Measurements from ENCODE around the gene TFAM. TPM values are rescaled to one million over a fixed set of nuclear protein-coding genes. Genes with fewer than 3 reads are reported as not detected.
"Not testable (repeated sequence)": the region's sequence is repeated elsewhere in the genome, so short reads cannot be mapped to it uniquely, and the experiment has no call there.

The TFAM gene
- total and polyA plus RNA-seq, 8 donors: 27.6 to 68.4 (median 60.9) TPM

DNA sequence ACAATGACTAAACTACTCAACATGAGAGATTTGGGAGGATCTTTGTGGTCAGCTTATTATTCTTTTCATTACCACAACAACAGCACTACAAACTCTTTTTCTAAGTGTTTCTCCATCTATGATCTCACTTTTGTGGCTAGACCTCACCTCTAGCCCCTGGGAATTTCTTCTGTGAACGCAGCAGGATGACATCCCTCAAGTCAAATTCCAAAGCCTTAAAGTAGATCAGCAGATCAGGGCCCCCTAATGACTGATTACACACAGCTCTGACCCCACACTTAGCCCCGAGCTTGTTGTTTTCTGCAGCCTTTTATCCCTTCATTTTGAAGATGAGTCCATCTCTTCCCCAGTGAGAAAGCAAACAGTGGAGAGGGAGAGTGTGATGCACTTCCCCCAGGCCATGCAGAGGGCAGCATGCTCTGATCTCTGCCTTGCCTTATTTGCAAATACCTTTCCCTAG lies 27.3 kb downstream of the TFAM start:
- ATAC-seq (no peak), DNase-seq (no peak)
- no peak overlapping the region for H3K4me3 ChIP-seq
- H3K27me3 ChIP-seq: no peaks in the 10 kb centered on the region
- intact Hi-C loops (cut with DNase I): no loop called here
- H3K27ac ChIP-seq: no peak overlapping the region
- TF ChIP-seq, protein P1, sequence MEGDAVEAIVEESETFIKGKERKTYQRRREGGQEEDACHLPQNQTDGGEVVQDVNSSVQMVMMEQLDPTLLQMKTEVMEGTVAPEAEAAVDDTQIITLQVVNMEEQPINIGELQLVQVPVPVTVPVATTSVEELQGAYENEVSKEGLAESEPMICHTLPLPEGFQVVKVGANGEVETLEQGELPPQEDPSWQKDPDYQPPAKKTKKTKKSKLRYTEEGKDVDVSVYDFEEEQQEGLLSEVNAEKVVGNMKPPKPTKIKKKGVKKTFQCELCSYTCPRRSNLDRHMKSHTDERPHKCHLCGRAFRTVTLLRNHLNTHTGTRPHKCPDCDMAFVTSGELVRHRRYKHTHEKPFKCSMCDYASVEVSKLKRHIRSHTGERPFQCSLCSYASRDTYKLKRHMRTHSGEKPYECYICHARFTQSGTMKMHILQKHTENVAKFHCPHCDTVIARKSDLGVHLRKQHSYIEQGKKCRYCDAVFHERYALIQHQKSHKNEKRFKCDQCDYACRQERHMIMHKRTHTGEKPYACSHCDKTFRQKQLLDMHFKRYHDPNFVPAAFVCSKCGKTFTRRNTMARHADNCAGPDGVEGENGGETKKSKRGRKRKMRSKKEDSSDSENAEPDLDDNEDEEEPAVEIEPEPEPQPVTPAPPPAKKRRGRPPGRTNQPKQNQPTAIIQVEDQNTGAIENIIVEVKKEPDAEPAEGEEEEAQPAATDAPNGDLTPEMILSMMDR (IDR thresholded peaks at IDR 0.05): no peak
- H3K9me3 ChIP-seq: no peaks in the 10 kb centered on the region
- no peaks in the 10 kb centered on the region for H3K4me1 ChIP-seq
- H3K36me3 ChIP-seq: no peaks in the 10 kb centered on the region

DNA sequence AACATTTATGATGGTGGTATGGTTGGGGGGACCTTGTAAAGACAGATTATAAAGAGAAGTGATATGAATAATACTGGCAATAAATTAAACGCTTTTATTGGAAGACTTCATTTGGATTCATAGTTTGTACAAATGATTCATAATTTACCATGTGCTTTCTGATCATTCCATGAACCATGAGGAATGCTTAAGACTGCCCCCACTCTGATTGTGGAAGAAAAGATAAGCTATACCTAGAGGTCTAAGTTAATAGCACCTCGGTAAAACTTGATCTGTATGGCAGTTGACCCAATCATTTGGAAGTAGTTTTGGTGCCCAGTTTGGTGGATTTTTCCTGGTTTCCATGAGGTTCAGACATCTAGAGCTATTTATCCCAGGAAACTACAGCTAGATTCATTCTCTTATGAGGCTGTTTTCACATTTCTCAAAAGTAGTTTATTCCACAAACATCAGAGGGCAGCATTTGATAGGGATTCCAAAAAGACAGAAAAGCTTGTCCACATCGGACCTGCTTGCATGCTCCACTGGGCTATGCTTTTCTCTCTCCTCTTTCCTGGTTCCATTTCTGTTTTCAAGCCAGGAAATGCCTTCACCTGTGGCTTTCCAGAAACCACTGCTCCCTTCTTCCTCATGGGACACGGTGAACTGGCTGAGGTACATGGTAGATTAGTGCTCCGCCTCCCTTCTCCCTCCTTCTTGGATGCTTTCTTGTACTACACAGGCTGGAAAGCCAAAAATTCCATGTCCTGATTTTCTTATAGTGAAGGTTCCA lies 29.2 kb downstream of the TFAM start:
- Histone ChIP-seq H3K27ac (no peak overlapping the region), H3K9me3 (peaks cover 0 to 2% of the 10 kb centered on the region in 2 donors), H3K4me3 (no peak overlapping the region), H3K36me3 (no peaks in the 10 kb centered on the region), H3K4me1 (no peaks in the 10 kb centered on the region), H3K27me3 (no peaks in the 10 kb centered on the region)
- peak in 2 of 4 donors; percentile 57 to 70 for DNase-seq
- intact Hi-C loops (cut with DNase I): no loop called here
- peak; percentile 71 for ATAC-seq
- TF ChIP-seq, protein P1 (IDR thresholded peaks at IDR 0.05): no peak

DNA sequence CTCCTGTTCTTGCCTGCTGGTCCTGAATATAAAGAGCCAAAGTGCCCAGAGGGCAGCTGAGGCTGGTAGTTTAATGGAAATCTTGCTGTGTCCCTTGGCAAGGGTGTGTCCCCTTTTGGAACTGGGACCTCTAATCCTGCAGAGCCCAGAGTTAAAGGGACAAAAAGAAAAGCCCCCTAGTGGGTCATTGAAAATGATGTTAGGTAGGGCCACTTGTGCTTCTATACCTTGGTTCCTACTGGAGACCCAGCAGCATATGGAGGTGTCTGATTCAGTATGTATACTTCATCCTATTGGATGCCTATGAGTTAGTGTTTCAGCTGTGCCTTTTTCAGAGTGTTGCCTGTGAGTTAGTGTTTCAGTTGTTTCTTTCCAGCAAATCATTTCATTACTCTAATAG lies 30.5 kb downstream of the TFAM start:
- intact Hi-C loops (cut with DNase I): no loop called here
- TF ChIP-seq, protein P1 (IDR thresholded peaks at IDR 0.05): no peak
- Histone ChIP-seq H3K4me3 (no peak overlapping the region), H3K27me3 (no peaks in the 10 kb centered on the region), H3K27ac (no peak overlapping the region), H3K36me3 (no peaks in the 10 kb centered on the region), H3K4me1 (no peaks in the 10 kb centered on the region), H3K9me3 (peaks cover 0 to 2% of the 10 kb centered on the region in 2 donors)
- ATAC-seq (no peak), DNase-seq (no peak)

DNA sequence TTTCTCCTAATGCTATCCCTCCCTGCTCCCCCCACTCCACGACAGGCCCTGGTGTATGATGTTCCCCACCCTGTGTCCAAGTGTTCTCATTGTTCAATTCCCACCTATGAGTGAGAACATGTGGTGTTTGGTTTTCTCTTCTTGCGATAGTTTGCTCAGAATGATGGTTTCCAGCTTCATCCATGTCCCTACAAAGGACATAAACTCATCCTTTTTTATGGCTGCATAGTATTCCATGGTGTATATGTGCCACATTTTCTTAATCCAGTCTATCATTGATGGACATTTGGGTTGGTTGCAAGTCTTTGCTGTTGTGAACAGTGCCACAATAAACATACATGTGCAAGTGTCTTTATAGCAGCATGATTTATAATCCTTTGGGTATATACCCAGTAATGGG lies 32.7 kb downstream of the TFAM start:
- H3K4me1 ChIP-seq; H3K36me3 ChIP-seq; intact Hi-C loops (cut with DNase I); ATAC-seq; H3K27me3 ChIP-seq; H3K9me3 ChIP-seq; DNase-seq; H3K4me3 ChIP-seq; H3K27ac ChIP-seq: not testable (repeated sequence)

DNA sequence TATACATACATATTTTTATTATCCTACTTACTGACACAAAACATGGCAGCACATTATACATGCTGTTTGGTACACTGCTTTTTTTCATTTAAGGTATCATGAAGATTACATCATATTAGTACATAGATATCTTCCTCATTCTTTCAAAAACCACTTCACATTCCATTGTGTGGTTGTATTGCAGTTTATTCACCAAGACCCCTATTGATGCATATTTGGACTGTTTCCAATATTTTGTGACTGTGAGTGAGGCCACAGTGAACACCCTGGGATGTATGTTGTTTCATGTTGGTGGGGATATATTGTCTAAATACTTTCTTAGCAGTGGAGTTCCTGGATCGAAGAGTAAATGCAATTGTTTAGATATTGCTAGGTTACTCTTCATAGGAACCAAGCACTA lies 39.0 kb downstream of the TFAM start:
- H3K9me3 ChIP-seq: peaks cover 0 to 18% of the 10 kb centered on the region in 2 donors
- TF ChIP-seq, protein P1 (IDR thresholded peaks at IDR 0.05): no peak
- no peak overlapping the region for H3K4me3 ChIP-seq
- DNase-seq (no peak), ATAC-seq (no peak)
- H3K27ac ChIP-seq: no peak overlapping the region
- H3K4me1 ChIP-seq: no peaks in the 10 kb centered on the region
- intact Hi-C loops (cut with DNase I): no loop called here
- no peaks in the 10 kb centered on the region for H3K36me3 ChIP-seq
- no peaks in the 10 kb centered on the region for H3K27me3 ChIP-seq

DNA sequence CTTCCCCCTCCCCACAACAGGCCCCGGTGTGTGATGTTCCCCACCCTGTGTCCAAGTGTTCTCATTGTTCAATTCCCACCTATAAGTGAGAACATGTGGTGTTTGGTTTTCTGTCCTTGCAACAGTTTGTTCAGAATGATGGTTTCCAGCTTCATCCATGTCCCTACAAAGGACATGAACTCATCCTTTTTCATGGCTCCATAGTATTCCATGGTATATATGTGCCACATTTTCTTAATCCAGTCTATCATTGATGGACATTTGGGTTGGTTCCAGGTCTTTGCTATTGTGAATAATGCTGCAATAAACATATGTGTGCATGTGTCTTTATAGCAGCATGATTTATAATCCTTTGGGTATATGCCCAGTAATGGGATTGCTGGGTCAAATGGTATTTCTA lies 43.2 kb downstream of the TFAM start:
- ATAC-seq; H3K9me3 ChIP-seq; H3K4me1 ChIP-seq; H3K36me3 ChIP-seq; DNase-seq; H3K27me3 ChIP-seq; intact Hi-C loops (cut with DNase I); H3K27ac ChIP-seq; H3K4me3 ChIP-seq: not testable (repeated sequence)
